Fibroblast of lung (primary cell): ENCODE data around the gene ARSA. TPM values are rescaled to one million over a fixed set of nuclear protein-coding genes. Genes with fewer than 3 reads are reported as not detected.

Source experiments
- DNase-seq, 2 donors: peaks; one replicate each; pipeline versions ENCODE4 v3.0.0 to v3.0.0-alpha.2; 2010; ENCODE audit warnings: low read depth in 2 of 2
- H2AFZ ChIP-seq: 2 replicates; pipeline ENCODE4 v1.5.1; 2012; ENCODE audit warnings: low read length, control low read depth, inconsistent platforms
- H3K27ac ChIP-seq: 2 replicates; pipeline ENCODE4 v1.5.1; 2011; ENCODE audit warnings: low read length, control low read depth; ENCODE audit not compliant: insufficient read depth
- H3K27me3 ChIP-seq: 2 replicates; pipeline ENCODE4 v1.5.1; 2011; ENCODE audit warnings: mild to moderate bottlenecking, low read length; ENCODE audit not compliant: control insufficient read depth, insufficient read depth
- H3K36me3 ChIP-seq: 2 replicates; pipeline ENCODE4 v1.5.1; 2011; ENCODE audit warnings: low read length; ENCODE audit not compliant: control insufficient read depth, insufficient read depth
- H3K4me1 ChIP-seq: 2 replicates; pipeline ENCODE4 v1.5.1; 2011; ENCODE audit warnings: low read length; ENCODE audit not compliant: control insufficient read depth, insufficient read depth; ENCODE audit errors: extremely low read depth
- H3K4me2 ChIP-seq: 2 replicates; pipeline ENCODE4 v1.5.1; 2011; ENCODE audit warnings: low read length, control low read depth; ENCODE audit not compliant: insufficient read depth; ENCODE audit errors: extremely low read depth
- H3K4me3 ChIP-seq, 4 experiments: fragments of 200-600 bp in 1 of 4; sonication (generic) in 1 of 4; replicated peaks in 1 of 4; 2 replicates each; pipeline ENCODE4 v1.5.1; 2011 to 2016; ENCODE audit warnings: low read length in 4 of 4, low read depth in 3 of 4, mild to moderate bottlenecking in 3 of 4, control low read depth in 2 of 4, inconsistent platforms in 1 of 4, mixed read lengths in 1 of 4; ENCODE audit not compliant: insufficient read depth in 1 of 4; ENCODE audit errors: control extremely low read depth in 1 of 4
- H3K79me2 ChIP-seq: 2 replicates; pipeline ENCODE4 v1.5.1; 2012; ENCODE audit warnings: mild to moderate bottlenecking, low read length, inconsistent platforms; ENCODE audit not compliant: control insufficient read depth, insufficient read depth
- H3K9ac ChIP-seq: 2 replicates; pipeline ENCODE4 v1.5.1; 2011; ENCODE audit warnings: mild to moderate bottlenecking, low read length, control low read depth; ENCODE audit not compliant: insufficient read depth
- H3K9me3 ChIP-seq: 2 replicates; pipeline ENCODE4 v1.5.1; 2012; ENCODE audit warnings: low read depth, low read length; ENCODE audit not compliant: control insufficient read depth, insufficient read depth
- H4K20me1 ChIP-seq: 2 replicates; pipeline ENCODE4 v1.5.1; 2011; ENCODE audit warnings: low read length; ENCODE audit not compliant: control insufficient read depth, insufficient read depth; ENCODE audit errors: extremely low read depth
- CTCF ChIP-seq, 2 donors: IDR thresholded peaks in 1 of 2; conservative IDR thresholded peaks in 1 of 2; 1 replicate in 1 of 2; 2 replicates in 1 of 2; pipeline ENCODE4 v1.5.1; 2011 to 2012; ENCODE audit warnings: low read length in 2 of 2, control low read depth in 1 of 2, inconsistent platforms in 1 of 2, low read depth in 1 of 2, mild to moderate bottlenecking in 1 of 2
- EZH2 ChIP-seq: IDR thresholded peaks from 2 replicates; pipeline ENCODE4 v1.5.1; 2012; ENCODE audit warnings: low read length, control low read depth, mild to moderate bottlenecking; ENCODE audit errors: missing control alignments
- polyA plus RNA-seq, 2 donors: library from polyadenylated mRNA; depleted of rRNA in 1 of 2; stranded (reverse) in 1 of 2; unstranded in 1 of 2; fragments of >200 nt; gene quantifications; 2 replicates each; pipeline ENCODE4 v1.2.1, GENCODE V29; 2011 to 2012; ENCODE audit warnings: missing spikeins in 1 of 2
- total RNA-seq: library from RNA; depleted of rRNA; stranded (reverse); fragments of >200 nt; gene quantifications from 2 replicates; pipeline ENCODE4 v1.2.1, GENCODE V29; 2014

The ARSA gene
- total and polyA plus RNA-seq, 2 donors (not counting 1 experiment from before 2014, with no cell fraction given): 10.5 to 19.5 TPM

GRCh38 chr22:50576070-50576469 is 51.9 kb downstream of the ARSA start:
- DNase-seq: peak; percentile 24 to 56

GRCh38 chr22:50575426-50575941 is 52.5 kb downstream of the ARSA start:
- Histone ChIP-seq H3K9me3 (no peaks in the 10 kb centered on the region), H3K27me3 (no peaks in the 10 kb centered on the region), H3K79me2 (no peaks in the 10 kb centered on the region), H3K27ac (no peak overlapping the region), H3K4me3 (no peak overlapping the region), H3K4me2 (no peak overlapping the region), H4K20me1 (no peaks in the 10 kb centered on the region), H3K36me3 (no peaks in the 10 kb centered on the region), H3K4me1 (peaks cover 8% of the 10 kb centered on the region), H3K9ac (no peak overlapping the region), H2AFZ (no peak overlapping the region)
- no peak for DNase-seq
- TF ChIP-seq EZH2 (no peak), CTCF (conservative IDR thresholded peaks at IDR 0.05 in 1 of 2, IDR thresholded peaks at IDR 0.05 in 1 of 2; ENCODE audit: low read depth in 1 of 2, low read length in 2 of 2) (no peak)

More at GRCh38 chr22:50576070-50576469, 51.9 kb downstream of the ARSA start:
- Histone ChIP-seq H3K27me3 (no peaks in the 10 kb centered on the region), H3K36me3 (no peaks in the 10 kb centered on the region), H3K4me2 (no peak overlapping the region), H3K27ac (no peak overlapping the region), H3K4me1 (peaks cover 8% of the 10 kb centered on the region), H2AFZ (no peak overlapping the region), H3K9ac (no peak overlapping the region), H3K4me3 (no peak overlapping the region), H3K9me3 (no peaks in the 10 kb centered on the region), H3K79me2 (no peaks in the 10 kb centered on the region), H4K20me1 (no peaks in the 10 kb centered on the region)
- TF ChIP-seq CTCF (conservative IDR thresholded peaks at IDR 0.05 in 1 of 2, IDR thresholded peaks at IDR 0.05 in 1 of 2; ENCODE audit: low read depth in 1 of 2, low read length in 2 of 2) (peak; percentile 5 to 50), EZH2 (no peak)

Other genes with a start within 250 kb of the ARSA start
- gene SBF1, start 153.1 kb downstream of the ARSA start, total RNA-seq: 69.1 and 75.8 TPM in 2 replicates
- 13.5 and 18.7 TPM in 2 replicates for gene SBF1, start 153.1 kb downstream of the ARSA start, polyA plus RNA-seq
- 2.8 and 5.8 TPM in 2 replicates for gene ADM2, start 146.6 kb downstream of the ARSA start, total RNA-seq
- 0.67 and 0.73 TPM in 2 replicates for gene ADM2, start 146.6 kb downstream of the ARSA start, polyA plus RNA-seq
- gene MIOX, start 141.3 kb downstream of the ARSA start, total RNA-seq: under 0.01 and 0.17 TPM in 2 replicates
- 0.06 TPM in 1 of 2 replicates, not detected in the other for gene MIOX, start 141.3 kb downstream of the ARSA start, polyA plus RNA-seq
- gene LMF2, start 120.5 kb downstream of the ARSA start, total RNA-seq: 25.9 and 37.8 TPM in 2 replicates
- 25.2 and 25.8 TPM in 2 replicates for gene LMF2, start 120.5 kb downstream of the ARSA start, polyA plus RNA-seq
- 18.3 and 20.0 TPM in 2 replicates for gene NCAPH2, start 119.9 kb downstream of the ARSA start, total RNA-seq
- 12.0 and 23.1 TPM in 2 replicates for gene NCAPH2, start 119.9 kb downstream of the ARSA start, polyA plus RNA-seq
- gene SCO2, start 102.6 kb downstream of the ARSA start, total RNA-seq: 3.1 and 3.6 TPM in 2 replicates
- 0.42 and 0.66 TPM in 2 replicates for gene SCO2, start 102.6 kb downstream of the ARSA start, polyA plus RNA-seq
- gene TYMP, start 98.1 kb downstream of the ARSA start, total RNA-seq: 40.1 and 40.8 TPM in 2 replicates
- gene TYMP, start 98.1 kb downstream of the ARSA start, polyA plus RNA-seq: 2.3 and 3.7 TPM in 2 replicates
- gene KLHDC7B, start 82.3 kb downstream of the ARSA start, total RNA-seq: 0.17 and 0.51 TPM in 2 replicates
- gene KLHDC7B, start 82.3 kb downstream of the ARSA start, polyA plus RNA-seq: 0.02 TPM in 1 of 2 replicates, not detected in the other
- gene SYCE3, start 65.2 kb downstream of the ARSA start, total RNA-seq: 0.33 TPM in 1 of 2 replicates, not detected in the other
- gene SYCE3, start 65.2 kb downstream of the ARSA start, polyA plus RNA-seq: 0.30 TPM in 1 of 2 replicates, not detected in the other
- 2.6 and 4.8 TPM in 2 replicates for gene CPT1B, start 49.7 kb downstream of the ARSA start, total RNA-seq
- gene CPT1B, start 49.7 kb downstream of the ARSA start, polyA plus RNA-seq: 0.70 and 0.82 TPM in 2 replicates
- gene CHKB, start 45.3 kb downstream of the ARSA start, total RNA-seq: 15.2 and 22.8 TPM in 2 replicates
- gene CHKB, start 45.3 kb downstream of the ARSA start, polyA plus RNA-seq: 18.2 and 21.9 TPM in 2 replicates
- gene MAPK8IP2, start 27.4 kb downstream of the ARSA start, total RNA-seq: 0.17 and 0.26 TPM in 2 replicates
- gene MAPK8IP2, start 27.4 kb downstream of the ARSA start, polyA plus RNA-seq: 0.10 and 0.11 TPM in 2 replicates
- 0.26 and 0.33 TPM in 2 replicates for gene SHANK3, start 44.7 kb upstream of the ARSA start, total RNA-seq
- gene SHANK3, start 44.7 kb upstream of the ARSA start, polyA plus RNA-seq: 0.12 and 0.17 TPM in 2 replicates
- gene ACR, start 110.1 kb upstream of the ARSA start, total RNA-seq: not detected in 2 replicates
- not detected in 2 replicates for gene ACR, start 110.1 kb upstream of the ARSA start, polyA plus RNA-seq
- gene RABL2B, start 155.5 kb upstream of the ARSA start, total RNA-seq: 7.4 and 11.4 TPM in 2 replicates
- 23.6 and 26.7 TPM in 2 replicates for gene RABL2B, start 155.5 kb upstream of the ARSA start, polyA plus RNA-seq